ENCODE data around the gene NSD1.

GRCh38 chr5:177339107-177339638, 205.6 kb downstream of the NSD1 start:
- TF ChIP-seq YY1 (IDR thresholded peaks at IDR 0.05; ENCODE audit: low read depth, low read length) (no peak), EP300 (IDR thresholded peaks at IDR 0.05; ENCODE audit: borderline replicate concordance in 1 of 2, low read depth in 2 of 2, low read length in 2 of 2) (no peak), POLR2A (IDR thresholded peaks at IDR 0.05; ENCODE audit: control extremely low read depth in 1 of 2, low read depth in 2 of 2, low read length in 2 of 2) (no peak), TAF7 (optimal IDR thresholded peaks at IDR 0.05; ENCODE audit: borderline replicate concordance, low read depth, low read length) (no peak), TBP (IDR thresholded peaks at IDR 0.05; ENCODE audit: low read depth, low read length) (no peak), JUN (IDR thresholded peaks at IDR 0.05; ENCODE audit: low read depth, low read length) (no peak), EGR1 (IDR thresholded peaks at IDR 0.05; ENCODE audit: borderline replicate concordance, low read depth, low read length) (no peak), CREB1 (IDR thresholded peaks at IDR 0.05) (no peak), CHD2 (IDR thresholded peaks at IDR 0.05; ENCODE audit: low read length) (no peak), POLR2AphosphoS5 (IDR thresholded peaks at IDR 0.05; ENCODE audit: low read depth, low read length) (no peak), TEAD4 (IDR thresholded peaks at IDR 0.05; ENCODE audit: low read depth, low read length) (no peak)
- TF ChIP-seq, protein P1, sequence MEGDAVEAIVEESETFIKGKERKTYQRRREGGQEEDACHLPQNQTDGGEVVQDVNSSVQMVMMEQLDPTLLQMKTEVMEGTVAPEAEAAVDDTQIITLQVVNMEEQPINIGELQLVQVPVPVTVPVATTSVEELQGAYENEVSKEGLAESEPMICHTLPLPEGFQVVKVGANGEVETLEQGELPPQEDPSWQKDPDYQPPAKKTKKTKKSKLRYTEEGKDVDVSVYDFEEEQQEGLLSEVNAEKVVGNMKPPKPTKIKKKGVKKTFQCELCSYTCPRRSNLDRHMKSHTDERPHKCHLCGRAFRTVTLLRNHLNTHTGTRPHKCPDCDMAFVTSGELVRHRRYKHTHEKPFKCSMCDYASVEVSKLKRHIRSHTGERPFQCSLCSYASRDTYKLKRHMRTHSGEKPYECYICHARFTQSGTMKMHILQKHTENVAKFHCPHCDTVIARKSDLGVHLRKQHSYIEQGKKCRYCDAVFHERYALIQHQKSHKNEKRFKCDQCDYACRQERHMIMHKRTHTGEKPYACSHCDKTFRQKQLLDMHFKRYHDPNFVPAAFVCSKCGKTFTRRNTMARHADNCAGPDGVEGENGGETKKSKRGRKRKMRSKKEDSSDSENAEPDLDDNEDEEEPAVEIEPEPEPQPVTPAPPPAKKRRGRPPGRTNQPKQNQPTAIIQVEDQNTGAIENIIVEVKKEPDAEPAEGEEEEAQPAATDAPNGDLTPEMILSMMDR (IDR thresholded peaks at IDR 0.05; ENCODE audit: control extremely low read depth in 1 of 3, insufficient read depth in 1 of 3, low read depth in 1 of 3, low read length in 3 of 3) = no peak
